Esophagus squamous epithelium (tissue), 4 donors: ENCODE results near the gene FAM169A.

Source experiments
- CTCF ChIP-seq, 6 experiments: fragments of 450-650 bp in 4 of 6; fragments of 200-600 bp in 2 of 6; sonication (generic) in 2 of 6; IDR thresholded peaks; one replicate each; pipeline ENCODE4 v1.5.1; 2016 to 2019; ENCODE audit warnings: antibody characterized with exemption in 6 of 6, mild to moderate bottlenecking in 4 of 6, moderate library complexity in 4 of 6
- POLR2A ChIP-seq, 4 donors: fragments of 450-650 bp; IDR thresholded peaks; one replicate each; pipeline ENCODE4 v1.6.1; 2017; ENCODE audit warnings: antibody characterized with exemption in 4 of 4, mild to moderate bottlenecking in 4 of 4, moderate library complexity in 3 of 4

GRCh38 chr5:74866596-74867162, 492 bp upstream of the FAM169A start:
- no peak for TF ChIP-seq CTCF (IDR thresholded peaks at IDR 0.05)
- no peak for TF ChIP-seq POLR2A (IDR thresholded peaks at IDR 0.05)
